Psoas muscle (tissue), 8 donors: ENCODE data around the gene TMEM190. TPM values are rescaled to one million over a fixed set of nuclear protein-coding genes. Genes with fewer than 3 reads are reported as not detected.

Experiments used
- ATAC-seq, 4 donors: fragments of 200-7000 bp; cut with Tn5 transposase; one replicate each; pipeline ENCODE4 v1.9.1; 2020; ENCODE audit warnings: moderate library complexity in 3 of 4, mild to moderate bottlenecking in 2 of 4
- DNase-seq, 2 donors: peaks; one replicate each; pipeline ENCODE4 v3.0.0-alpha.2; 2020
- H3K27ac ChIP-seq: fragments of 200-600 bp; one replicate; pipeline ENCODE4 v1.8.0; 2022
- H3K27me3 ChIP-seq, 3 donors: fragments of 200-600 bp in 1 of 3; one replicate each; pipeline versions ENCODE4 v1.6.1 to v1.8.0; 2013 to 2022; ENCODE audit warnings: low read length in 2 of 3, mild to moderate bottlenecking in 2 of 3, moderate library complexity in 1 of 3; ENCODE audit not compliant: insufficient read depth in 3 of 3
- H3K36me3 ChIP-seq, 2 donors: fragments of 200-600 bp in 1 of 2; one replicate each; pipeline versions ENCODE4 v1.6.1 to v1.8.0; 2013 to 2022; ENCODE audit warnings: low read depth in 1 of 2, mild to moderate bottlenecking in 1 of 2, moderate library complexity in 1 of 2; ENCODE audit not compliant: insufficient read depth in 1 of 2
- H3K4me1 ChIP-seq: fragments of 200-600 bp; one replicate; pipeline ENCODE4 v1.8.0; 2022
- H3K4me3 ChIP-seq: fragments of 200-600 bp; one replicate; pipeline ENCODE4 v1.8.0; 2022; ENCODE audit warnings: mild to moderate bottlenecking
- H3K9me3 ChIP-seq: fragments of 200-600 bp; one replicate; pipeline ENCODE4 v1.8.0; 2022
- WGBS, 3 donors: extraction: QIAGEN DNeasy Blood & Tissue Kit; methylation state at CpG; one replicate each; pipeline versions ENCODE4 v1.1.6 to v1.1.7; 2013; 5-methylcytosine and 5-hydroxymethylcytosine counted together
- intact Hi-C, 2 donors: fragments of 100-400 bp; cut with DNase I; formaldehyde crosslinking; loops; one replicate each; pipeline versions ENCODE4 v1.11.0 to v1.14.2; 2022
- polyA plus RNA-seq, 3 donors: library from polyadenylated mRNA; stranded (reverse); fragments of 200-250 nt; gene quantifications; one replicate each; pipeline ENCODE4 v1.2.3, GENCODE V29; 2013
- total RNA-seq, 4 donors: library from RNA; stranded (reverse); fragmentation: NEBNext Ultra II Directional in 2 of 4; extraction: Animal tissue kit (Norgen Biotek cat#: 25700) in 2 of 4; gene quantifications; one replicate each; pipeline versions ENCODE4 v1.2.1 to v1.2.4, GENCODE V29; 2021 to 2023
- TF ChIP-seq, protein P1 (sequence below): fragments of 200-600 bp; IDR thresholded peaks from one replicate; pipeline ENCODE4 v1.8.0; 2022; ENCODE audit warnings: antibody characterized with exemption
- donor health status: healthy with polysubstance abuse.
- donor health status: DM: no; HTN: no; CAD: no; lungs with moderate emphysema.
- donor health status: Bipolar disorder and iron deficiency.
- donor health status: healthy.
- donor health status: DM: yes; HTN: yes; CAD: no.
- donor health status: DM: no; HTN: no; CAD: no.
- donor health status: DM: no; HTN: no; CAD: no.
- donor health status: DM: yes; HTN: yes; CAD: no.

The TMEM190 gene
- total and polyA plus RNA-seq, 7 donors = not detected

- H3K4me1 ChIP-seq = no peaks in the 10 kb centered on the region
- no peak for ATAC-seq
These were observed 2.5 kb upstream of the TMEM190 start for GRCh38 chr19:55373993-55374757.

GRCh38 chr19:55377356-55378131 lies 918 bp downstream of the TMEM190 start:
- Histone ChIP-seq H3K27me3 (peaks cover 0 to 41% (median 19%) of the 10 kb centered on the region in 3 donors), H3K36me3 (no peaks in the 10 kb centered on the region), H3K4me1 (no peaks in the 10 kb centered on the region), H3K4me3 (no peak overlapping the region), H3K27ac (no peak overlapping the region), H3K9me3 (no peaks in the 10 kb centered on the region)
- TF ChIP-seq, protein P1, sequence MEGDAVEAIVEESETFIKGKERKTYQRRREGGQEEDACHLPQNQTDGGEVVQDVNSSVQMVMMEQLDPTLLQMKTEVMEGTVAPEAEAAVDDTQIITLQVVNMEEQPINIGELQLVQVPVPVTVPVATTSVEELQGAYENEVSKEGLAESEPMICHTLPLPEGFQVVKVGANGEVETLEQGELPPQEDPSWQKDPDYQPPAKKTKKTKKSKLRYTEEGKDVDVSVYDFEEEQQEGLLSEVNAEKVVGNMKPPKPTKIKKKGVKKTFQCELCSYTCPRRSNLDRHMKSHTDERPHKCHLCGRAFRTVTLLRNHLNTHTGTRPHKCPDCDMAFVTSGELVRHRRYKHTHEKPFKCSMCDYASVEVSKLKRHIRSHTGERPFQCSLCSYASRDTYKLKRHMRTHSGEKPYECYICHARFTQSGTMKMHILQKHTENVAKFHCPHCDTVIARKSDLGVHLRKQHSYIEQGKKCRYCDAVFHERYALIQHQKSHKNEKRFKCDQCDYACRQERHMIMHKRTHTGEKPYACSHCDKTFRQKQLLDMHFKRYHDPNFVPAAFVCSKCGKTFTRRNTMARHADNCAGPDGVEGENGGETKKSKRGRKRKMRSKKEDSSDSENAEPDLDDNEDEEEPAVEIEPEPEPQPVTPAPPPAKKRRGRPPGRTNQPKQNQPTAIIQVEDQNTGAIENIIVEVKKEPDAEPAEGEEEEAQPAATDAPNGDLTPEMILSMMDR = no peak
- DNase-seq (no peak), ATAC-seq (peak in 2 of 4 donors; percentile 14 to 27)
- 13 to 14% (median 14%) methylated on average over 42 to 43 of the region's 43 CpGs for WGBS, 3 donors
- intact Hi-C loops = no loop called here

More at GRCh38 chr19:55373993-55374757, 2.5 kb upstream of the TMEM190 start:
- 8 to 12% (median 12%) methylated on average over 23 to 31 of the region's 31 CpGs for WGBS, 3 donors
- Histone ChIP-seq H3K9me3 (no peaks in the 10 kb centered on the region), H3K27ac (no peak overlapping the region), H3K36me3 (no peaks in the 10 kb centered on the region), H3K27me3 (peaks cover 0 to 71% (median 37%) of the 10 kb centered on the region in 3 donors), H3K4me3 (no peak overlapping the region)
- TF ChIP-seq, protein P1 = no peak
- intact Hi-C loops = no loop called here
- no peak for DNase-seq

GRCh38 chr19:55379174-55379573 lies 2.5 kb downstream of the TMEM190 start:
- intact Hi-C loops = no loop called here
- WGBS, 3 donors = 43 to 54% (median 48%) methylated on average over 11 of the region's 11 CpGs
- peaks cover 0 to 29% (median 12%) of the 10 kb centered on the region in 3 donors for H3K27me3 ChIP-seq
- ATAC-seq (no peak), DNase-seq (no peak)
- H3K4me1 ChIP-seq = peaks cover 4% of the 10 kb centered on the region
- no peaks in the 10 kb centered on the region for H3K9me3 ChIP-seq
- TF ChIP-seq, protein P1 = no peak
- H3K27ac ChIP-seq = no peak overlapping the region
- no peaks in the 10 kb centered on the region for H3K36me3 ChIP-seq
- no peak overlapping the region for H3K4me3 ChIP-seq

DNA sequence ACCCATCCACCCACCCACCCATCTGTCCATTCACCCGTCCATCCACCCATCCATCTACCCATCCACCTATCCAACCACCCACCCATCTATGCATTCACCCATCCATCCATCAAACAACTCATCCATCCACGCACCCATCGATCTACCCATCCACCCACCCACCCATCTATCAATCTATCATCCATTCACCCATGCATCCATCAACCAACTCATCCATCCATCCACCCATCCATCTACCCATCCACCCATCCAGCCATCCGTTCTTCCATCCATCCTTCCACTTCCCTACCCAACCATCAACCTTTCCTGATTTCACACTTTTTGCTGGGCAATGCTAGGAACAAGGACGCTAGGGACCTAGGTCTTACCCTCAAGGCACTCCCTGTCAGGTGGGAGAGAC lies 5.4 kb downstream of the TMEM190 start:
- peaks cover 0 to 7% (median 2%) of the 10 kb centered on the region in 3 donors for H3K27me3 ChIP-seq
- TF ChIP-seq, protein P1 = no peak
- peaks cover 12% of the 10 kb centered on the region for H3K4me1 ChIP-seq
- ATAC-seq (no peak), DNase-seq (no peak)
- 94 to 99% (median 97%) methylated on average over 5 of the region's 5 CpGs for WGBS, 3 donors
- H3K4me3 ChIP-seq = no peak overlapping the region
- H3K9me3 ChIP-seq = no peaks in the 10 kb centered on the region
- intact Hi-C loops = loop anchor here (5.0 to 10.0 kb wide), 4 partner anchors 40 to 273 kb away; partner anchors contain the start of genes U2AF2 (in 1 of the 2) and ZNF784 (in 1 of the 2)
- no peak overlapping the region for H3K27ac ChIP-seq
- peaks cover 0 to 7% of the 10 kb centered on the region in 2 donors for H3K36me3 ChIP-seq
